Lung (tissue), 12 donors: ENCODE measurements around the gene DCDC1. TPM values are rescaled to one million over a fixed set of nuclear protein-coding genes. Genes with fewer than 3 reads are reported as not detected.
A peak's percentile ranks its signal among the peaks of the same experiment; 100 is the strongest.
"Not testable (repeated sequence)": the region's sequence is repeated elsewhere in the genome, so short reads cannot be mapped to it uniquely, and the experiment has no call there.

Source experiments
- ATAC-seq: fragments of 200-7000 bp; cut with Tn5 transposase; one replicate; pipeline ENCODE4 v1.9.1; 2020; ENCODE audit warnings: moderate number of reproducible peaks; ENCODE audit not compliant: insufficient read depth, low FRiP score
- DNase-seq, 3 donors: peaks; one replicate each; pipeline ENCODE4 v3.0.0-alpha.2; 2013 to 2017
- H3K27ac ChIP-seq, 2 donors: one replicate each; pipeline ENCODE4 v1.5.1; 2013; ENCODE audit warnings: mild to moderate bottlenecking in 2 of 2, moderate library complexity in 2 of 2, control low read depth in 1 of 2, inconsistent platforms in 1 of 2, low read depth in 1 of 2, low read length in 1 of 2
- H3K27me3 ChIP-seq, 3 donors: one replicate each; pipeline ENCODE4 v1.5.1; 2013; ENCODE audit warnings: low read length in 2 of 3; ENCODE audit not compliant: control insufficient read depth in 3 of 3, insufficient read depth in 3 of 3
- H3K36me3 ChIP-seq, 4 donors: one replicate each; pipeline ENCODE4 v1.5.1; 2013; ENCODE audit warnings: low read length in 4 of 4, mild to moderate bottlenecking in 1 of 4, moderate library complexity in 1 of 4; ENCODE audit not compliant: control insufficient read depth in 4 of 4, insufficient read depth in 4 of 4
- H3K4me1 ChIP-seq, 5 donors: one replicate each; pipeline ENCODE4 v1.5.1; 2013; ENCODE audit warnings: low read length in 5 of 5, mild to moderate bottlenecking in 2 of 5, moderate library complexity in 1 of 5; ENCODE audit not compliant: control insufficient read depth in 5 of 5, insufficient read depth in 5 of 5
- H3K4me3 ChIP-seq: one replicate; pipeline ENCODE4 v1.5.1; 2013; ENCODE audit warnings: mild to moderate bottlenecking, control low read depth, moderate library complexity
- H3K9ac ChIP-seq, 2 donors: one replicate each; pipeline ENCODE4 v1.5.1; 2013; ENCODE audit warnings: low read length in 2 of 2, control low read depth in 1 of 2; ENCODE audit not compliant: insufficient read depth in 1 of 2
- H3K9me3 ChIP-seq, 4 donors: one replicate each; pipeline ENCODE4 v1.5.1; 2013; ENCODE audit warnings: low read length in 3 of 4, mild to moderate bottlenecking in 1 of 4, moderate library complexity in 1 of 4; ENCODE audit not compliant: control insufficient read depth in 4 of 4, insufficient read depth in 3 of 4
- WGBS, 2 donors: extraction: QIAGEN DNeasy Blood & Tissue Kit; methylation state at CpG; one replicate each; pipeline ENCODE4 v1.1.7; 2013; 5-methylcytosine and 5-hydroxymethylcytosine counted together
- polyA plus RNA-seq, 2 donors: library from polyadenylated mRNA; stranded (reverse); fragments of 200-250 nt; gene quantifications; one replicate each; pipeline ENCODE4 v1.2.1, GENCODE V29; 2013
- total RNA-seq, 2 donors: library from RNA; depleted of rRNA in 1 of 2; stranded (reverse); fragments of >200 nt in 1 of 2; gene quantifications; one replicate each; pipeline ENCODE4 v1.2.1, GENCODE V29; 2014 to 2021
- TF ChIP-seq, protein P1 (sequence below): IDR thresholded peaks from 2 replicates; pipeline ENCODE4 v1.5.1; 2012; ENCODE audit warnings: mild to moderate bottlenecking; ENCODE audit errors: control extremely low read depth, extremely low read depth
- donor health status: control.
- donor health status: control.
- donor health status: Bipolar disorder and iron deficiency.
- donor health status: healthy.
- donor health status: DM: yes; HTN: yes; CAD: no.

Gene DCDC1
- total and polyA plus RNA-seq, 4 donors = 0.47 to 20.6 (median 4.7) TPM

DNA sequence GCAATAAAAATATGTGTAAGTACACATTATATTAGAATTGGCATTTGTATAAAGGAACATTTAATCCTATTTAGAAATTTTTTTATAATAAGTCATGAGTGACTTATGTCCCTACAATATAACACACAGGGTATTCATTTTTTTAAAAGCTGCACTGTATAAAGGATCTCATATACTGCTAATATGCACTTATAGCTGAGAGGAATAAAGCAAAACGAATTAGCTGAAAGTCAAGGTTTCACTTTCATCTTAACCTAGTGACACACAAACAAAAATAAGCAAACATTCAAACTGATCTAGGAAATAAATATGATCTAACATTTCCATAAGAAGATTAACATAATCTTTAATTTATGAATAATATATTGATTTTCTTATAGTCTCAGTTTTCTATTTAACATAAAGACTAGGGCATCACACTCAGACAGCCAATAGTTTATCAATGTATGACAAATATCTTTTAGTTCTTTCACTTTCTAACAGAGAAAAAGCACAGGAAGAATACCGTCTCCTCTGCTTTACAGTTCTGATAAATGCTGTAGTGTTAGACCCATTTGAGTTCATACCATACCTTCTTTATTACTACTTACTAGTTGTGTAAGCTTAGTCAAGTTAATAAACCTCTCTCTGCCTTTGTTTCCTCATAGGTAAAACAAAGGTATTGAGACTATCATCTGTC, 42.9 kb downstream of the DCDC1 start:
- Histone ChIP-seq H3K36me3 (no peaks in the 10 kb centered on the region), H3K27ac (no peak overlapping the region), H3K27me3 (no peaks in the 10 kb centered on the region), H3K4me1 (peaks cover 0 to 7% (median 0%) of the 10 kb centered on the region in 5 donors), H3K9ac (no peak overlapping the region), H3K9me3 (no peaks in the 10 kb centered on the region), H3K4me3 (no peak overlapping the region)
- no peak for DNase-seq
- TF ChIP-seq, protein P1, sequence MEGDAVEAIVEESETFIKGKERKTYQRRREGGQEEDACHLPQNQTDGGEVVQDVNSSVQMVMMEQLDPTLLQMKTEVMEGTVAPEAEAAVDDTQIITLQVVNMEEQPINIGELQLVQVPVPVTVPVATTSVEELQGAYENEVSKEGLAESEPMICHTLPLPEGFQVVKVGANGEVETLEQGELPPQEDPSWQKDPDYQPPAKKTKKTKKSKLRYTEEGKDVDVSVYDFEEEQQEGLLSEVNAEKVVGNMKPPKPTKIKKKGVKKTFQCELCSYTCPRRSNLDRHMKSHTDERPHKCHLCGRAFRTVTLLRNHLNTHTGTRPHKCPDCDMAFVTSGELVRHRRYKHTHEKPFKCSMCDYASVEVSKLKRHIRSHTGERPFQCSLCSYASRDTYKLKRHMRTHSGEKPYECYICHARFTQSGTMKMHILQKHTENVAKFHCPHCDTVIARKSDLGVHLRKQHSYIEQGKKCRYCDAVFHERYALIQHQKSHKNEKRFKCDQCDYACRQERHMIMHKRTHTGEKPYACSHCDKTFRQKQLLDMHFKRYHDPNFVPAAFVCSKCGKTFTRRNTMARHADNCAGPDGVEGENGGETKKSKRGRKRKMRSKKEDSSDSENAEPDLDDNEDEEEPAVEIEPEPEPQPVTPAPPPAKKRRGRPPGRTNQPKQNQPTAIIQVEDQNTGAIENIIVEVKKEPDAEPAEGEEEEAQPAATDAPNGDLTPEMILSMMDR = no peak
- no peak for ATAC-seq
- 41 to 65% methylated on average over 2 of the region's 2 CpGs for WGBS, 2 donors

DNA sequence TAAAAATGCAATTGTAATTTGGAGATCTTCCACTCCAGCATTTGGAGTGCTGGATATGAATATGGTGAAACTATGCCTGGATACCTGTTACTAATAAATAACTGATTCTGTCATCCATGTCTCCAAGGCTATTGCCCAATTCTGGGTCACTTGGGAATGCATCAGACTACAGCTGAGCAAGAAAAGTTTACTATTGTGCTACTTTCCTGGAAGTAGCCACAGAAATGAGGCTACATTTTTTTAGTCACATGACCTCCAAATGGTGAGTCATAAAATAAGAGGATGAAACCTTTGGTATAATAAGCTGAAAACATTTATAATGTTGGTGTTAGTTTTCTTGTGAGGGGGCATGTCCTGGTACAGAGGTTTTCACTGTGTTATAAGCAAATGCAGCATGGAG, 44.4 kb downstream of the DCDC1 start:
- peak in 2 of 3 donors; percentile 10 to 15 for DNase-seq
- Histone ChIP-seq H3K4me1 (peaks cover 0 to 7% (median 0%) of the 10 kb centered on the region in 5 donors), H3K9ac (no peak overlapping the region), H3K27ac (no peak overlapping the region), H3K4me3 (no peak overlapping the region), H3K27me3 (no peaks in the 10 kb centered on the region), H3K9me3 (no peaks in the 10 kb centered on the region), H3K36me3 (no peaks in the 10 kb centered on the region)
- no peak for ATAC-seq
- TF ChIP-seq, protein P1 = no peak

DNA sequence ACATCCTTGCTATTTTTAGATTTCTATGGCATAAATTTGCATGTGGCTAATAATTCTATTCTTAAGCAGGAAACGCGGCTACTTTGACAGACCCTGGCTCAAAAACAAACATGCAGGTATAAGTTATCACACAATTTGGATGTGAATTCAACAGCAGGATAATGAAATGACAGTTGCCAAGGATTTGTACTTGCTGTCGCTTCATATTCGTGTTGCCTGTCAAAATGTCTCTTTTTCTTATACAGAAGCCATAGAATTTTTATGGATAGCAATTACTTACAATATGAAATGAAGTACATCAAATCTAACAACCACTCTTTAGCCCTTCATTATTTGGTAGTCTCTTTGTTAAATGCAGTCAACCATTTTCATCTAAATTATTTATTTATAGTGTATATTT, 46.4 kb downstream of the DCDC1 start:
- Histone ChIP-seq H3K27ac (no peak overlapping the region), H3K27me3 (no peaks in the 10 kb centered on the region), H3K9me3 (no peaks in the 10 kb centered on the region), H3K4me1 (peaks cover 0 to 7% (median 0%) of the 10 kb centered on the region in 5 donors), H3K9ac (no peak overlapping the region), H3K36me3 (no peaks in the 10 kb centered on the region), H3K4me3 (no peak overlapping the region)
- WGBS, 2 donors = 87 to 91% methylated on average over 4 of the region's 4 CpGs
- DNase-seq (no peak), ATAC-seq (no peak)
- TF ChIP-seq, protein P1 = no peak

DNA sequence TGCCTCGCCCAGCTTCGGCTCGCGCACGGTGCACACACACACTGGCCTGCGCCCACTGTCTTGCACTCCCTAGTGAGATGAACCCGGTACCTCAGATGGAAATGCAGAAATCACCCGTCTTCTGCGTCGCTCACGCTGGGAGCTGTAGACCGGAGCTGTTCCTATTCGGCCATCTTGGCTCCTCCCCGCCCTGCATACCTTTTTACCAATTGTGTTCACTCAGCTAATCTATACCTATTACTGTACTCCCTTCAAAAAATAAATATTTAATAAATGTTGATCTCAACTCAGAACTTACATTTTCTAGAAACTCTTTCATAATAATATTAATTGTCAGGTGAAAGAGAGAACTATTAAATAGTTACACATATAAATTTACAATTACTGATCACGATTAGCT, 48.0 kb downstream of the DCDC1 start:
- H3K4me1 ChIP-seq, H3K4me3 ChIP-seq, H3K9ac ChIP-seq, H3K27ac ChIP-seq, H3K9me3 ChIP-seq, DNase-seq, H3K27me3 ChIP-seq, H3K36me3 ChIP-seq, ATAC-seq: not testable (repeated sequence)
- 95 to 99% methylated on average over 15 of the region's 15 CpGs for WGBS, 2 donors
